ENCODE results near the gene HNF1B.

HNF1B gene

DNA sequence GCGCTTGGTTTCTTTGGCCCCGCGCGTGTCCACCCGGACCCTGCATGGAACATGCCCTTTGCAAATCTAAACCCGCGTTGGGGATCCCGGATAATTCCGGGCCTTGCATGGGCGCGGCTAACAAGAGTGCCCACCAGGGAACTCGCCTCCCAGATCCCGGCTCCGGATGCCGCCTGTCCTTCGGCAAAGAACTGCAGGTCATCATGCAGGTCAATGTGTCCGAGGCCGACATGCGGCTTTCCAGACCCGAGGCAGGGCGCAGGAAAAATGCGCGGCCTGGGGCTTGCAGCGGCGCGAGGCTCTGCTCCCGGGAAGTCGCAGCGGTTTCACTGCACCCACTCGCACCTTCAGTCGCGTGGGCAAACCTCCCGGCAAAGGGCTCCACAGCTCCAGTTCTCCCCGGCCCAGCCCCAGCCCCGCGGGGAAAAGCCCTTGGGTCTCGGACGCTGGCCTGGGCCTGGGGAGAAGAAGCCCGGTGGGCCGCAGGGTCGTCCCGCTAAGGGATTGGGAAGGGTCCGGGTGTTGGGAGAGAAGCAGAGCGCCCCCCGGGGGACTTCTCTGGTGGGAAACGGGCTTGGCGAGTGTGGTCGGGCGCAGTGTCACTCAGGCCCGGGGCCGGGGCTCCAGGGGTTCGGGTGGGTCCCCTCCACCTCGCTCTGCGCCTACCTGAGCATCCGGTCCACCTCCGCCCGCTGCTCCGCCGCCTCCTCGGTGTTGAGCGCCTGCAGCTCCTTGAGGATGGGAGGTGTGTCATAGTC lies 805 bp downstream of the HNF1B start:
- Histone ChIP-seq H3K4me1 (ENCODE audit: insufficient read depth, low read length) (peaks cover 24% of the 10 kb centered on the region), H3K9me3 (ENCODE audit: low read length) (no peaks in the 10 kb centered on the region), H3K9ac (ENCODE audit: low read length) (no peak overlapping the region), H3K4me3 (ENCODE audit: low read depth in 1 of 2, low read length in 2 of 2) (no peak overlapping the region), H3K36me3 (ENCODE audit: insufficient read depth, low read length) (no peaks in the 10 kb centered on the region), H3K27ac (ENCODE audit: low read depth, low read length) (no peak overlapping the region), H3K27me3 (ENCODE audit: control insufficient read depth in 1 of 2, insufficient read depth in 2 of 2, low read length in 2 of 2) (peaks cover 56 to 67% of the 10 kb centered on the region in 2 donors)

DNA sequence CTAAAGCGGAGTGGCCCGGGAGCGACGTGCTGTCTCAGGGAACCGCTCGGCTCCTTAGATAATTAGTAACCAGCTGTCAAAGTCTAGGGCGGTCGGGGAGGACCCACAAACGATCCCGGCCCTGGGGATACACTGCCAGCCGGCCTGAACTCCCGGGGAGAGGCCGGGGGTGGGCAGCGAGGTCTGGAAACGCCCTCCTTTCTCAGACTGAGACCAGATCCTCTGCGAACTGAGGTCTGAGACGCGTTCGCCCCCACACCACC lies 1.3 kb downstream of the HNF1B start:
- Histone ChIP-seq H3K4me3 (ENCODE audit: low read depth in 1 of 2, low read length in 2 of 2) (peak overlapping the region in 1 of 2 donors; percentile 10), H3K27ac (ENCODE audit: low read depth, low read length) (no peak overlapping the region), H3K4me1 (ENCODE audit: insufficient read depth, low read length) (peaks cover 24% of the 10 kb centered on the region), H3K27me3 (ENCODE audit: control insufficient read depth in 1 of 2, insufficient read depth in 2 of 2, low read length in 2 of 2) (peaks cover 61 to 73% of the 10 kb centered on the region in 2 donors), H3K36me3 (ENCODE audit: insufficient read depth, low read length) (no peaks in the 10 kb centered on the region), H3K9ac (ENCODE audit: low read length) (no peak overlapping the region), H3K9me3 (ENCODE audit: low read length) (no peaks in the 10 kb centered on the region)

DNA sequence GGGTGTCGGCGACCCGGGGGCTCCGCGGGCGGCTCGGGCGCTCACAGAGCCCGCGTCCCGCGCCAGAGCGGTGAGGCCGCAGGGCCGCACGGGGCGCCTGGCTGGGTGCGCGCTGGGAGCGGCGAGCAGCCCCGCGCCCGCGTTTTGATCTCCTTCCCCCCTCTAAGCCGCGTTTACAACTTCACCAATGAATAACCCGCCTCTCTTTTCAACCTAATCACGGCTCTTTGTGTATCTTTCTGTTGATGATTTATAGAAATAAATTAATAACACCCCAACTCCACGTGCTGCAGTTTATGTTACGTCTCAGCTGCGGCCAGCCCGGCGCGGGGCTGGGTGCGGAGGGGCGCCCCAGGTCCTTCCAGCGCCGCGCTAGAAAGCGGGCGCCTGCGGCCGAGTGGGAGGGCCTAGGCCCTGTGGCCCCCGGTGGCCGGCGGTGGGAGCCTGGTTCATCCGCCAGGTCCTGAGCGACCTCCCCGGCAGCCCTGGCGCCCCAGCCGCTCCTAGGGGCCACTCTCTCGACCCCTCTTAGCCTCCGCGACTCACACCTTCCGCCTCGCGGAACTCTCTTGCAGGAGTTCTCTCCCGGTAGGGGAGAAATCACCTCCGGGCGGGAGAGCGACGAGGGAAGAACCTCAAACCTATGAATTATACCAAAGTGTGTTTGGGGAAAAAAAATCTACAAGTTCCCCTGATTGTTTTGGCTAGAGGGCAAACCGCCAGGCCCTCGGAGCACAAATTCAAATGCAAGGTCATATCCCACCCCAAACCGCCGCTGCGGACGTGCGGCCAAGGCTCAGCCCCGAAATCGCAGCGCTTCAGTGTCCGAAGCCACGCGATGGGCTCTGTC lies 1.9 kb downstream of the HNF1B start:
- no peaks in the 10 kb centered on the region for H3K36me3 ChIP-seq (ENCODE audit: insufficient read depth, low read length)
- H3K27me3 ChIP-seq (ENCODE audit: control insufficient read depth in 1 of 2, insufficient read depth in 2 of 2, low read length in 2 of 2), result peaks cover 65 to 76% of the 10 kb centered on the region in 2 donors
- no peak overlapping the region for H3K9ac ChIP-seq (ENCODE audit: low read length)
- peak overlapping the region in 1 of 2 donors; percentile 10 for H3K4me3 ChIP-seq (ENCODE audit: low read depth in 1 of 2, low read length in 2 of 2)
- H3K4me1 ChIP-seq (ENCODE audit: insufficient read depth, low read length), result peaks cover 24% of the 10 kb centered on the region
- H3K27ac ChIP-seq (ENCODE audit: low read depth, low read length), result no peak overlapping the region
- H3K9me3 ChIP-seq (ENCODE audit: low read length), result no peaks in the 10 kb centered on the region

DNA sequence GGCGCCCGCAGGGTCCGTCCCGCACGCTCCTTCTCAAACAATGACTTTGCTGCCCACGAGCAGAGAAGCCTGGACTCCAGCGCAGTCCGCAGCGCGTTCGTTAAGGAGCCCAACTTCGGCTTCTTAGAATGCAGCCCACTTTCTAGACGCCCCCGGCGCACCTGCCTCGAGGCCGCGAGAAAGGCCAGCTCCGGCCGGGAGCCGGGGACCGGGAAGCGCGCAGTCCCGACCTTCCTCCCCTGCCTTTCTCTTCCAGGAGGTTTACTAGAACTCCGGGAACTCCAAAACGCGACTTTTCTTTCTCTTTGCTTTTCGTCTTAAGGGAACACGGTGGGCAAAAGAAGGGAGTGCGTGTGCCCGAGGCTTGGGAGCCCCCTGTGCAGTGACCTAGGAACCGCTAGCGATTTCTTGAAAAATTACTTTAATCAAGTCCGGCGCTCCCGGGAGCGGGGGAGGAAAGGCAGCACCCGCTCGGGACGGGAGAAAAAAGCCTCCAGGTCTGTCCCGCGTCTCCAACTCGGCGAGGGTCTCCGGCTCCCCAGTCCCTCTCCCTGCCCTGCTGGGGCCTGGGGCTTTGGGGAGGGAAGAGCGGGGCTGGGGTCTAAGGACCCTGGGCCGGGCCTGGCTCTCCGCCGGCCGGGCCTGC lies 2.6 kb downstream of the HNF1B start:
- peak overlapping the region; percentile 20 to 59 for H3K4me3 ChIP-seq (ENCODE audit: low read depth in 1 of 2, low read length in 2 of 2)
- H3K4me1 ChIP-seq (ENCODE audit: insufficient read depth, low read length), result peaks cover 24% of the 10 kb centered on the region
- no peak overlapping the region for H3K27ac ChIP-seq (ENCODE audit: low read depth, low read length)
- no peaks in the 10 kb centered on the region for H3K9me3 ChIP-seq (ENCODE audit: low read length)
- peaks cover 67 to 83% of the 10 kb centered on the region in 2 donors for H3K27me3 ChIP-seq (ENCODE audit: control insufficient read depth in 1 of 2, insufficient read depth in 2 of 2, low read length in 2 of 2)
- no peaks in the 10 kb centered on the region for H3K36me3 ChIP-seq (ENCODE audit: insufficient read depth, low read length)
- H3K9ac ChIP-seq (ENCODE audit: low read length), result no peak overlapping the region

DNA sequence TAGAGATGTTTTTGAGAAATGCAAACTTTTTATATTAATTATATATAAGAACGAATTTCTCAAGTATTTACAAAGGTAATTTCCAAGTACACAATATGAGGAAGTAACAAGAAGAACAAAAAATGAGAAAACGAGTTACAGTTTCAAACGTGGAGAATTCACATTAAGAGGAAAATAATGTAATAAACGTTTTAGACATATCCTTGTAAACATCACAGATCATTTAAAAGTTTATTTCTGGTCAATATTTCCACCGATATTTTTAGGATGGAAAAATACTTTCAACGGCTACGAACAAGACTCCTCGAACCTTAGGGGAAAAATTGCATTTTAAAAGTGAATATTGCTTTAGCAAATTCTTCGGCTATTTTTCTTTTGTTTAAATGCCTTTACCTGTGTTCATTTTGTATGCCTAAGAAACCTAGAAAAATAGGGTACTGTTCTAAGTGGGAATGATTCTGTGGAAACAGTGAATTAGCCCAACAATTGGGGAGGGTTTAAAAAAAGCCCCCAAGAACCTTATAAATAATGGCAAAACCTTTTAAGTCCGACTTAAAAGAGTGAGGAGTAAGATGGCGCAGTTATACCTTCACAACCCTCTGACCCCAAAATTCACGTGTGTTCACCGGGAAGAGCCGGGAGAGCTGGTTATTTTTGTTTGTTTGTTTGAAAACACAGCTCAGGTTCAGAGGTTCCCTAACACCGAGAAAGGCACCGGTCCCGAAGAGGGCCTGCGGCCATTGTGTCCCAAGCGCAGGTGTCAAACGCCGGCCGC lies 3.3 kb downstream of the HNF1B start:
- peak overlapping the region; percentile 20 to 59 for H3K4me3 ChIP-seq (ENCODE audit: low read depth in 1 of 2, low read length in 2 of 2)
- H3K9ac ChIP-seq (ENCODE audit: low read length), result no peak overlapping the region
- H3K9me3 ChIP-seq (ENCODE audit: low read length), result no peaks in the 10 kb centered on the region
- H3K36me3 ChIP-seq (ENCODE audit: insufficient read depth, low read length), result no peaks in the 10 kb centered on the region
- H3K27ac ChIP-seq (ENCODE audit: low read depth, low read length), result no peak overlapping the region
- peaks cover 24% of the 10 kb centered on the region for H3K4me1 ChIP-seq (ENCODE audit: insufficient read depth, low read length)
- peaks cover 70 to 86% of the 10 kb centered on the region in 2 donors for H3K27me3 ChIP-seq (ENCODE audit: control insufficient read depth in 1 of 2, insufficient read depth in 2 of 2, low read length in 2 of 2)

DNA sequence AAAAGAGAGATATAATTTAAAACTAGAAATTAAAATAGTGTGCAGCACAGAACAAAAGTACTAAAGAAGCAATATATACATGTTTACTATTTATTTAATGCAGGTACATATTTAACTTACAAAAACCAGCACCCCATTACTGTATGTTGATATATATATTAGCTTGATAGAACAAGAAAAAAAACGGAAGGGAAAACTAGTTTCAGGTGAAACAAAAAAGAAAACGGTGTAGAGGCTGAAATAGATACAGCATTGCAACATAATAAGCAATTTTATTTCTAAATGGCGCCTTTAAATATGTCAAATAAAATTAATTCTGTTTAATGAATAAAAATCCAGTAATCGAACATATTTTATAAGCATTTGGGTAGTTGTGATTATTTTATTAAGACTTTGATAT lies 3.9 kb downstream of the HNF1B start:
- H3K27ac ChIP-seq (ENCODE audit: low read depth, low read length), result no peak overlapping the region
- H3K36me3 ChIP-seq (ENCODE audit: insufficient read depth, low read length), result no peaks in the 10 kb centered on the region
- H3K27me3 ChIP-seq (ENCODE audit: control insufficient read depth in 1 of 2, insufficient read depth in 2 of 2, low read length in 2 of 2), result peaks cover 69 to 86% of the 10 kb centered on the region in 2 donors
- peaks cover 24% of the 10 kb centered on the region for H3K4me1 ChIP-seq (ENCODE audit: insufficient read depth, low read length)
- no peak overlapping the region for H3K9ac ChIP-seq (ENCODE audit: low read length)
- H3K9me3 ChIP-seq (ENCODE audit: low read length), result no peaks in the 10 kb centered on the region
- no peak overlapping the region for H3K4me3 ChIP-seq (ENCODE audit: low read depth in 1 of 2, low read length in 2 of 2)

DNA sequence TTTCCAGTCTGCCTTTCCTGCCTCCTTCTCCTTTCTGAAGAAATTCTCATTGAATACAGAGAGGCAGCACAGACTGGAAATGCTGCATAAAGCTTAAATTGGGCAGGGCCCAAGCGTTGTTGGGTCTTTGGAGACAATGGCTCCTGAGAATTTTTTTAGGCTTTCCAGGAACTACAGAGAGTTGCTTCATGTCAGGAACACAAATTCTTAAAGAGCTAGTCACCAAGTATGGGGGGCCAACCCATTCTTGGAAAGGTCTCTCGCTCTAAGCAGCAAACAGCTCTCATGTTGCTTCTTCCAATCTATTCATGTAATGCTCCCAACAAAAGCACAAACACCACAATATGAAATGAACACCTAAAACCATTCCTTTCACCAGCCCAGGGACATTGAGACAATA lies 6.9 kb downstream of the HNF1B start:
- Histone ChIP-seq H3K4me3 (ENCODE audit: low read depth in 1 of 2, low read length in 2 of 2) (no peak overlapping the region), H3K4me1 (ENCODE audit: insufficient read depth, low read length) (peaks cover 13% of the 10 kb centered on the region), H3K27ac (ENCODE audit: low read depth, low read length) (no peak overlapping the region), H3K9ac (ENCODE audit: low read length) (no peak overlapping the region), H3K9me3 (ENCODE audit: low read length) (no peaks in the 10 kb centered on the region), H3K36me3 (ENCODE audit: insufficient read depth, low read length) (no peaks in the 10 kb centered on the region), H3K27me3 (ENCODE audit: control insufficient read depth in 1 of 2, insufficient read depth in 2 of 2, low read length in 2 of 2) (peaks cover 52 to 57% of the 10 kb centered on the region in 2 donors)

DNA sequence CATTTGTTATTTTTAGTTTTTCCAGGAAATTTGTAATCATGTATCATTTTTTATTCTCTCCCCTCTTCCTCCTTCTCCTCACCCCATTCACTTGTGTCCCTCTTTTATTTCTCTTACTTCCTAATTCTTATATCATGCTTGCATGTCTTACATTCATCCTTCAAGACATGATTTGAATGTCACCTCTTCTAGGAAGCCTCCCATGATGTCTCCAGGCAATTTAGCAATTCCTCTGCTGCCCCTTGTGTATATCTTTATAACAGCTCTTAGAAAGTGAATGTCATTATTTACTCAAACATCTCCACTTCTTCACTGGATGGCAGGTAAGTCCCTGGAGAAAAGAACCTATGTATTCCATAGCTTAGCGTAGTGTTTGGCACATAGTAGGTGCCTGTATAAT lies 7.8 kb downstream of the HNF1B start:
- Histone ChIP-seq H3K9ac (ENCODE audit: low read length) (no peak overlapping the region), H3K27me3 (ENCODE audit: control insufficient read depth in 1 of 2, insufficient read depth in 2 of 2, low read length in 2 of 2) (peaks cover 46 to 49% of the 10 kb centered on the region in 2 donors), H3K27ac (ENCODE audit: low read depth, low read length) (no peak overlapping the region), H3K4me3 (ENCODE audit: low read depth in 1 of 2, low read length in 2 of 2) (no peak overlapping the region), H3K9me3 (ENCODE audit: low read length) (no peaks in the 10 kb centered on the region), H3K4me1 (ENCODE audit: insufficient read depth, low read length) (peaks cover 7% of the 10 kb centered on the region), H3K36me3 (ENCODE audit: insufficient read depth, low read length) (no peaks in the 10 kb centered on the region)

DNA sequence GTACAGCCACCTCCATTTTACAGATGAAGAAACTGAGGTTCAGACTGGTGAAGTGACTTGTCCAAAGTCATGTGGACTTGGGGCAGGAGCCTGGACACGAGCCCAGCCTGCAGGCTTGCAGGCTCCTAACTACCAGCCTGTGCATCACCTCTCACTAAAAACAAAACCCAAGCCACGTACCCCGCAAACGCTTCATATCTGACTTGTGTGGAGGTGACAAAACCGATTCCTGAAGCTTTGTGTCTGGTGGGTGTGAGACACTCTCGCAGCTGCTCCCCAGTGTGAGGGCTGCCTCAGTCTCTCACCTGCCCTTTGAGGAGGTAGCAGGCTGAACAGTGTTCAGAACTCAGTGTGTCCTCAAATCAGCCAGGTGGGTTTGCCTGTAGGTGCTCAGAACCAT lies 8.4 kb downstream of the HNF1B start:
- Histone ChIP-seq H3K27ac (ENCODE audit: low read depth, low read length) (no peak overlapping the region), H3K27me3 (ENCODE audit: control insufficient read depth in 1 of 2, insufficient read depth in 2 of 2, low read length in 2 of 2) (peaks cover 39 to 42% of the 10 kb centered on the region in 2 donors), H3K36me3 (ENCODE audit: insufficient read depth, low read length) (no peaks in the 10 kb centered on the region), H3K9ac (ENCODE audit: low read length) (no peak overlapping the region), H3K4me1 (ENCODE audit: insufficient read depth, low read length) (peaks cover under 1% of the 10 kb centered on the region), H3K4me3 (ENCODE audit: low read depth in 1 of 2, low read length in 2 of 2) (no peak overlapping the region), H3K9me3 (ENCODE audit: low read length) (no peaks in the 10 kb centered on the region)

DNA sequence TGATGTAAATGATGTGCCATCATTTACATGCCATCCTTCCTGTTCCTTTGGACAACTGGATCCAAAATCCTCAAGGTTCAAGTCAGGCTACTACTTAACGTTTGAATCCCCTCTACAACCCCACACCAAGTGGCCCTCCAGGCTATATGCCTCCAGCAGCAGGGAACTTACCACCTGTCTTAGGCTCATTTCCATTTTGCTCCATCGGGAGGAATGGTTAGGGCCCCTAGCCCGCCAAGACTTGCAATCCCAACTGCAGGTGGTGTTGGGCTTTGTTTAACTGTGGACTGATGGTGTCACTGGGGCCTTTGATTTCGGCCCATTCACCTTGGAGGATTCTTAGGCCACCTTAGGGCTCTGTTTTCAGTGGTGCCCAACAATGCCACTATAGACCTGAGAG lies 9.7 kb downstream of the HNF1B start:
- no peaks in the 10 kb centered on the region for H3K36me3 ChIP-seq (ENCODE audit: insufficient read depth, low read length)
- H3K4me1 ChIP-seq (ENCODE audit: insufficient read depth, low read length), result no peaks in the 10 kb centered on the region
- no peak overlapping the region for H3K4me3 ChIP-seq (ENCODE audit: low read depth in 1 of 2, low read length in 2 of 2)
- no peak overlapping the region for H3K27ac ChIP-seq (ENCODE audit: low read depth, low read length)
- H3K27me3 ChIP-seq (ENCODE audit: control insufficient read depth in 1 of 2, insufficient read depth in 2 of 2, low read length in 2 of 2), result peaks cover 28 to 30% of the 10 kb centered on the region in 2 donors
- no peak overlapping the region for H3K9ac ChIP-seq (ENCODE audit: low read length)
- no peaks in the 10 kb centered on the region for H3K9me3 ChIP-seq (ENCODE audit: low read length)

DNA sequence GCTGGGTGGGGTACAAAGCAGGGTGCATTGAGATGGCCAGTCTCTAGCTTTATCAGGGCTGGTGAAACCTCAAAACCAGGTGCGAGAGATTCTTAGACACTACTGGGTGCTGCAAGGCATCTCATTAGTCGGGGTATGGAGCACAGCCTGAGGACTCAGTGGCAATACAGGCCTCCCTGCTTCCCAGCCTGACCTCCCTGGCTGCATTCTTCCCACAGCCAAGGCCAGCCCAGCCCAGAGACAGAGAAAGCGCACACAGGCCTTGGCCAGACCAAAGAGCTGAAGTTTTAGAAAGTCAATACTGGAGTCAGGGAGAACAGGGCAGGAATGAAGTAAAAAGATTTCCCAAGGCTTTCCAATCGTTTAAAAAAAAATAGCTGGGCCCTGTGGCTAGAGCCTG lies 12.5 kb downstream of the HNF1B start:
- Histone ChIP-seq H3K9ac (ENCODE audit: low read length) (no peak overlapping the region), H3K36me3 (ENCODE audit: insufficient read depth, low read length) (no peaks in the 10 kb centered on the region), H3K9me3 (ENCODE audit: low read length) (no peaks in the 10 kb centered on the region), H3K27ac (ENCODE audit: low read depth, low read length) (no peak overlapping the region), H3K4me3 (ENCODE audit: low read depth in 1 of 2, low read length in 2 of 2) (no peak overlapping the region), H3K4me1 (ENCODE audit: insufficient read depth, low read length) (no peaks in the 10 kb centered on the region), H3K27me3 (ENCODE audit: control insufficient read depth in 1 of 2, insufficient read depth in 2 of 2, low read length in 2 of 2) (peaks cover 7 to 9% of the 10 kb centered on the region in 2 donors)

Data from muscle layer of colon (tissue), 2 donors.